ENCODE data around the gene GTF3A.
"Not testable (repeated sequence)": the region's sequence is repeated elsewhere in the genome, so short reads cannot be mapped to it uniquely, and the experiment has no call there.

Gene GTF3A

DNA sequence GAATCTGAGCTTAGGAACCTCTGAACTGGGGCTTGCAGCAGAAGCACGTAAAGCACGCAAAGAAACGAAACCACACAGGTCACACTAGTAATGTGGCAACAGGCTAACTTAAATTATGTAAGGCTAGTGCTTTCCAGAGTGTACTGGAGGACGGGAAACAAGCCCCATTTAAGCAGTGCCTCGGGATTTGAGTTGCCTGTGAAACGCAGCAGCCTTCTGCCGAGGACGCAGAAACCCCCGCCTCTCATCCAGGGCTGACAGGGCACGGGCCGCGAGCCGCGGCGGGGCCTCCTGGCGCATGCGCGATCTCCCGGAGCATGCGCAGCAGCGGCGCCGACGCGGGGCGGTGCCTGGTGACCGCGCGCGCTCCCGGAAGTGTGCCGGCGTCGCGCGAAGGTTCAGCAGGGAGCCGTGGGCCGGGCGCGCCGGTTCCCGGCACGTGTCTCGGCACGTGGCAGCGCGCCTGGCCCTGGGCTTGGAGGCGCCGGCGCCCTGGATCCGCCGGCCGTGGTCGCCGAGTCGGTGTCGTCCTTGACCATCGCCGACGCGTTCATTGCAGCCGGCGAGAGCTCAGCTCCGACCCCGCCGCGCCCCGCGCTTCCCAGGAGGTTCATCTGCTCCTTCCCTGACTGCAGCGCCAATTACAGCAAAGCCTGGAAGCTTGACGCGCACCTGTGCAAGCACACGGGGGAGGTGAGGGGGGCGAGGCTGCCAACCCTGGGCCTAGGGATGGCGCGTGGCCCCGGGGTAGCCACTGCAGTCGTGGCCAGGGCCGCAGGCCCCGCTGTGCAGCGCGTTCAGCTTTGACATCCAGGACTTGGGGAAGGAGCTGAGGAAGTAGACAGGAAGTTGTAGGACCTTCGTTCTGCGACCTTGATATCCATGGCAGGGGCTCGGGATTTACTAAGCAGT lies at the start of gene GTF3A:
Gene GTF3A (plus strand): TSS at position 374 of the 912 bp plus-strand sequence.
- DNase-seq = peak; percentile 89

DNA sequence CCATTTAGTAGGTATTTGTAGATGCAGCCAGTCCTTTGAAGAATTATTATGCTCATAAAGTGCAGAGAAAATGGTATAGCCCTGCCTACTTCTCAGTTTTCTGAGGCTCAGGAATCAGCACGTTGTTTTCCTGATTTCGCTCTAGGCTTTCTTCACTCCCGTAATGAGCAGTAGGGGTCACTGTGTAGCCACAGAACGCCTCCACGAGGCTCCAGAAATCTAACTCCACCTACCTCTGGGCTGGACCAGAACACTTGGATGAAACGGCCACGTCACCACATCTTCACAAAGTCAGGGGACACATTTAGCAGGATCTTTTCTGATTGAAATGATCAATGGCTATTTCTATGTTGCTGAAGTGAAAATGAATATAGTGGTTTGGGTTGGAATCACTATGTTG lies 49.8 kb upstream of the GTF3A start:
- peak; percentile 70 for DNase-seq

DNA sequence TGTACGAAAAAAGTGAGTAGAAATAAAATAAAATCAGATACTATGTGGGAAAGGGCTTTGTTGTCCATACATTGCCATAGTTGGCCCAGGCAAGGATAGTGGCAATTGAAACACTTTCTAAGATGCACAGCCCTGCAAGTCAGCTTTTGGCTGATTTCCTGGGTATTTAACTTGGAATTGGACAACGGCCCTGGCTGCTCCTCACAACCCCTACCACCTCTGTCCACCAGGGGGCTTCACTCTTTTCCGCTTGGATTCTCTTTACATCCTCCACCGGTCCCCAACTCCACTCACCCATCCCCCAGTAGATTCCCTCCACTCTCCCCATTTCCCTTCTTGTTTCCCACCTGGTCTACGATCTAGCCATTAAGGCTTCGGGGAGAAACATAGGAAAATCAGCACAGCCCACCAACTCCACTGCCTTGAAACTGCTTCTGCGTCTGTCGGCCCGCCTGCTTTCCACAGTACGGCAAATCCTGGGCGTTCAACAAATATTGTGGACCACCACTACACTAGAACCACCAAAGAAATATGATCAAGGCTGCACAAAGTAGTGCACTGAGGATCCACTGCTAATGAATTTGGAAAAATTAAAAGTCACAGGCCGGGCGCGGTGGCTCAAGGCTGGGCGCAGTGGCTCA lies 48.6 kb upstream of the GTF3A start:
- peak; percentile 74 for DNase-seq

DNA sequence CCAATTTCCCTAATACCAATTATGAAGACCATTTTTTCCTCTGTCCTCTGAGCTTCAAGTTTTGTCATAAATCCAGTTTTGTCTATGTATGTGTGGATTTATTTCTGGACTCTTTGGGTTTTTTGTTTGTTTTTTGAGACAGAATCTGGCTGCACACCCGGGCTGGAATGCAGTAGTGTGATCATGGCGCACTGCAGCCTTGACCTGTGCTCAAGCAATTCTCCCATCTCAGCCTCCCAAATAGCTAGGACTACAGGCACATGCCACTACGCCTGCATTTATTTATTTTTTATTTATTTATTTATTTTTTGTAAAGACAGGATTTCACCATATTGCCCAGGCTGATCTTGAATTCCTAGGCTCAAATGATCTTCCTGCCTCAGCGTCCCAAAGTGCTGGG lies 45.3 kb upstream of the GTF3A start:
- no peak for DNase-seq

DNA sequence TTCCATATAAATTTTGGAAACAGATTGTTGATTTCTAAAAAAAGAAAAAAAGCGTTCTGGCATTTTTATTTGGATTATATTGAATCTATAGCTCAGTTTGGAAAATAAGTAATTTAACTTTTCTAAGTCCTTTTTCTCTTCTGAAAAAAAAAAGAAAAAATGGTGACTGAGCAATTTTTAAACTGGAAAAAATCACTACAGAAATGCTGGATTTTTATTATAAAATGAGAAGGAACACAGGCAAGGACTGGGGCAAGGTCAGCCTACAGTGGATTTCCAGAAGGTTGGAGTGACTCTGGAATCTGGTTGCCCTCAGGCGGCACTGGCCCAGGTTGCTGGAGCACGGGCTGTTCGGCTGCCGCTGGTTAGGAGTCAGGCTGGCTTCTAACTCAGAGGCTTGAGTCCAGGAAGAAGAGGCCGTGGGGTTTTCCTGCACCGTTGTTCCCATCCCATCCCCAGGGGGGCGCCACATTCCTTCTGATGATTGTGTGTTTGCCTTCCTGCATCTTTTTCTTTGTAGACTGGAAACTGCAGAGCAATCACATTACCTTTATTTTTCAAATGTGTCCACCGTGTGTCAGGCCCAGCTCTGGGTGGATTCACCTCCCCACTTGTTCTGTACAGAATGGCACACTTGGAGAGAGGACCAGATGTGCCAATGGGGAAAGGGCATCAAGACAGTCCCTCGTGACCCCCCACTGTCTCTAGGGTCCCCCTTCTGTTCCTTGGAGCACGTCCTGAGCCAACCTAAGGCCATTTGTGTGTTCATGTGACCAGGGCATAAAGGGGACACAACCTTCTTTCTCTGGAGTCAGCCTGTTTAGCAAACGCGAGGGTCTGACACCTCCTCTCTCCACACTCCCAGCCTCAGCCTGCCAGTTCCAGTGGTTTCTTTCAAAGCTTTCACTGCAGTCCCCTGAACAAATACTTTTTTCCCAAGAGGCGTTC lies 44.5 kb upstream of the GTF3A start:
- DNase-seq = peak; percentile 78

DNA sequence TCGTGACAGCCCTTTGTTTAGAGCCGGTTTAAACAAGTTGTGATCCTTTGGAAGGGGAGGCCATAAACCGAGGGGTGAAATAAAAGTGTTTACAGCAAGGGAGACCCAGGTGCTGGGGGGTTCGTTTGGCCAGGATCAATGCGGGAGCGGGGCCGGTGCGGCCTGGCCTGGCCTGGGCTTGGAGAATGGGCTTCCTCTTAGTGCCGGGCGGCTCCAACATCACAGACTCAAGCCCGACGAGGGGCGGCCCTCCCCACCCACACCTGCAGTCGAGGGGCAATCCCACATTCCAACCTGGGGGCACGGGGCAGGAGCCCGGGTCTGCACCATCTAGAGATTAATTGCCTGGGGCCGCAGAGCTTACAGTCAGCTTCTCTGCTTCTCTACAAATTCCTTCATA lies 42.8 kb upstream of the GTF3A start:
- DNase-seq = no peak

DNA sequence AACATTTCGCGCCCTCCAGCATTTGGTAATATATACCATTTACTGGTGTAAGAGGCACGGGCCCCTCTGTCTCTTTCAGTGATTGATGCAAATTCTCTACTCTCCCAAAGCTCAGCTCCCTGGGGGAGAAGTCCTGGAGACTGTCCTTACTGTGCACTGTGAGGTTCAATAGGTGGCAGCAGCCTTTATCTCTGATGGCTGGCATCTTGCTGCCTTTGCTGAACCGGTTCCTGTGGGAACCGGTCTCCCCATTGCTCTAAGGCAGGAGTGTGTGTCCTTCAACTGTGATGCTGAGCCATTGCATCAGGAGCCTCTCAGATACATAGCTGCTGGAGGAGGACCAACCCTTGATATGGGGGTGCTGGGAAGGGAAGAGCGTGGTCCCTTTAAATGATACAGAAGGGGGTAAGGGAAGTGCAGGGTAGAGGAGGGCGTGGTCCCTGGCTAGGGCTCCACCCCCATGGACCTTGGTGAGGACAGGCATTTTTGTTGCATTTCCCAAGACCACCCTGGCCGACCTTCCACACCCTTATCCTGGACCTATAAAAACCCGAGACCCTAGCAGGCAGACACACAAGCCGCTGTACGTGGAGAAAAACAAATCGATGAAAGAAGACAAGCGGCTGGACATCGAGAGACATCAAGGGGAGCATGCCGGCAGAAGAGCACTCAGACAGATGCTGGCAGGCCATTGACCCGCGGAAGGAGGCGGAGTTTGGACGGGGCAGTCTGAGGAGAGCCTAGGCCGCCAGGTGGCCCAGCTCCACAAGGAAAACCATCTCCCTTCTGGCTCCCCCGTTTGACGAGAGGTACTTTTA lies 41.1 kb upstream of the GTF3A start:
- no peak for DNase-seq

DNA sequence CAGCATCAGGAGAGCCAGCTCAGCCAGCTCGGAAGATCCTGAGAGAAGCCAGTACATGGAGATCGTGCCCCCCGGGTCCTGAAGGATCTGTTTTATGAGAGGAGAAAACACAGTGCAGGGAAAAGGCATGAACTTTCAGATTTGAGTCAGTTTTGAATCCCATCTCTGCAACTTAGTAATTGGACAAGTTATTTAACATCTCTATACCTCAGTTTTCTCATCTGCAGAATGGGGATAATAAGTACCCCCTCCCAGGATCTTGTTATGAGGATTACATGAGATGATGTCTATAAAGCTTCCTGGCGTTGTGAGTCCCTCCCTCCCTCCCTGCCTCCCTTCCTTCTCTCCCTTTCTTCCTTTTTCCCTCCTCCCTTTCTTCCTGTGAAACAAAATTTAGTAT lies 40.1 kb upstream of the GTF3A start:
- no peak for DNase-seq

DNA sequence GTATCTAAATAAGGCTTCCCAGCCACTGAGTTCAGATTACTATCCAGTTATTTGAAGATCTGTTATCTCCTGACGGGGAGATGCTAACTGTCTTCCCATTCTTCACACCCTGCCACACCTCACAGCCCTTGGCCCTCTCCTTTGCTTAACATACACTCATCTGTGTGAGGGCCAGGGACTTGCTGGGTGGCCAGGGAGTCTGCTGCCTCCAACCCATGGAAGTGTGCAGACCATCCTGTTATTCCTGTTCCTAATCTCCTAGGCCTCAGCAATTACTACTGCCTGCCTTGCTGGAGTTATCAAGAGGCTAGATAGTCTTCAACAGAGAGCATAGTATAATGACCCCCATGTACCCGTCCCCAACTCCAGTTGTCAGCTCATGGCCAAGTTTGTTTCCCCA lies 36.2 kb upstream of the GTF3A start:
- no peak for DNase-seq

DNA sequence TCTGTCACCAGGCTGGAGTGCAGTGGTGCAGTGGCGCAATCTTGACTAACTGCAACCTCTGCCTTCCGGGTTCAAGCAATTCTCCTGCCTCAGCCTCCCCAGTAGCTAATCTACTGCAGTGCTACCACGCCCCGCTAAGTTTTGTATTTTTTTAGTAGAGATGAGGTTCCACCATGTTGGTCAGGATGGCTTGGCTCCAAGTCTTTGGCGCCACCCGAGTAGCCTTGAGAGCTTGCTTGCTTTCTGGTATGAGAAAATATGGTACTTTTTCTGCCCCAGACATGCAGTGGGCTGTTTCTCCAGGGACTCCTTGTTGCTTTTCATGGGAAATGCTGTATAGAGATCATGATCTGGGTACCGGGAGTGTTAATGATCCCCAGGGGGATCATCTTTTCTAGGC lies 34.5 kb upstream of the GTF3A start:
- DNase-seq = no peak

DNA sequence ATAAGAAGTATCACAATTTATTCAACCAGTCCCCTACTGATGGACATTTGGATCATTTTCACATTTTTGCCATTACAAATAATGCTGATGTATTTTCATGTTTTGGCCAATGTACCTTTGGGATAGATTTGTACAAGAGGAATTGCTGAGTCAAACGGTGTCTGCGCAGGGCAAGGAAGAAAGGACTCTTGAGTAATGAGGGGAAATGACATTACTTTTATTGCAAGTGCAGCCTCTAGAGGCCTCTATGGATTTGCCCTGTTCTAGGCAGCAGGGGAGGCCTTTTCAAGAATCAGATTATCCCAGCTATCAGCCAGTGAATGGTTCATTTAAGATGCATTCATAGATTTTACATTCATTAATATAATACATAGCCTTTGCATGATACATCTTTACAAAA lies 32.9 kb upstream of the GTF3A start:
- no peak for DNase-seq

DNA sequence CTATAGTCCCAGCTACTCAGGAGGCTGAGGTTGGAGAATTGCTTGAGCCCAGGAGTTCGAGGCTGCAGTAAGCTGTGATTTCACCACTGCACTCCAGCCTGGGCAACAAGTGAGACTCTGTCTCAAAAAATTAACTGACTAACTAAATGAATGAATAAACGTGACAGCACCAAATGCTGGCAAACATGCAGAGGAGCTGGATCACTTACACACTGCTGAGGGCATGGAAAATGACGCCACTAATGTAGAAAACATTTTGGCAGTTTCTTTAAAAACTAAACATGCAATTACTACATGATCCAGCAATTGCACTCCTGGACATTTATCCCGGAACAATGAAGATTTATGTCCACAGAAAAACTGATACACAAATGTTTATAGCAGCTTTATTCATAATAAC lies 31.3 kb upstream of the GTF3A start:
- DNase-seq = no peak

DNA sequence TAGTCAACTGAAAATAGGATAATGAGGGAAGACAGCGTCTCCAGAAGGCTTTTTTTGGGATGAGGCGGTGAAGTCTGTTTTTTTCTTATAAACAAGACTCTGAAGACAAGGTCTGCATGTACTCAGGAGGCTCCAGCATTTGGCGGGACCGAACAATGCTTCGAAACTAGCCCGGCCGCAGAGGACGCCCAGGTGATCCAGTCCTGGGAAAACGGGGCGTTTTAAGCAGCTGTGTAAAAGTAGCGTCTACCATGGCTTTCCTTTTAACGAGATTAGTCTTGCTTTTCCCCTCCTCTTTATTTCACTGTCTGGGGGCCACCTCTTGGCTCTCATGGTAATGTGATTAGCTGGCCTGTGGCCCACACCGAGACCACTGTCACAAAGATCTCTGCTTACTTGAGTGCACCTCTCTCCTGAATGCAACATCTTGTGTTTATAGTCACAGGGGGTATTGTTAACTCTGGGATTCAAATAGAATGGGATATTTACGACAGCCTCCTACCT lies 29.4 kb upstream of the GTF3A start:
- no peak for DNase-seq

DNA sequence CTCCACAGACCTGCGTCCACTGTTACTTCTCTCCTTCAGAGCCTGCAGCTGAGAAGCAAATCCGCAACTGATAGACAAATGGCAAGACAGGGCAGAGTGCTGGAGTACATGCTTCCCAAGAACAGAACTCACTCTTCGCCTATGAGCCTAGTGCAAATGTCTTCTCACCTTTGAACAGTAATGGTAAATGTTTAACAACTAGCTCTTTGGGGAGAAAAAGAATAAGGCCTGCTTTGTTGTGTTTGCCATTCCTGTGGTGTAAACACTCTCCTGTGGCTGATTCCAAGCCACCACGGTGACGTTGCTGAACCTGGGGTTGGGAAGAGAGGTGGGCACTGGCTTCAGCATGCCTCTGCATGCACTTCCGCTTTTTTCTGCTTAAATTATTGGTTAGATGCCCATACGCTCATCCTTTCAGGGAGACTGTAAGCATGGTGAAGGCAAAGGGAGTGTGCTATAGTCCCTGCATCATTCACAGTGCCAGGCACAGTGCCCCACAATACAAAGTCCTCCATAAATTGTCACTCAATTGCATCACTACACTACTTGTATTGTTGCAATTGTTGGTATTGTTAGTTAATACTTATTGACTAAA lies 28.1 kb upstream of the GTF3A start:
- DNase-seq = no peak

DNA sequence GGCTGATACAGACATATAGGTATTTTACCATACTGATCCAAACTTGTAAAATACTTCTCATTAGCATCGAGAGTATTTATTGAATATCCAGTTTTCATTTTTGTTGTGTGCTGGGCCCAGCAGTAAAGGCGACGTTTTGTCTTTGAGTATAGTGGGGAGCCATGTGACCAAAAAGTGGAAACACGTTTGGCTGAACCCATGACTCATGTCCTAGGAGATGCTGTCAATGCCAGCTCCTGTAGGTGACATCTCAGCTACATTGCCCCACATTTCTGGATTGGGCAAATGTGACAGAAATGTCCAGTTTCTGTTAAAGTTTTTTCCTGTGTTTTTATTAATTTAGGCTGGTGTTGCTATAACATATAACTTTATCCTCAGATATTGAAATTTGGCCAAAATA lies 26.1 kb upstream of the GTF3A start:
- no peak for DNase-seq

DNA sequence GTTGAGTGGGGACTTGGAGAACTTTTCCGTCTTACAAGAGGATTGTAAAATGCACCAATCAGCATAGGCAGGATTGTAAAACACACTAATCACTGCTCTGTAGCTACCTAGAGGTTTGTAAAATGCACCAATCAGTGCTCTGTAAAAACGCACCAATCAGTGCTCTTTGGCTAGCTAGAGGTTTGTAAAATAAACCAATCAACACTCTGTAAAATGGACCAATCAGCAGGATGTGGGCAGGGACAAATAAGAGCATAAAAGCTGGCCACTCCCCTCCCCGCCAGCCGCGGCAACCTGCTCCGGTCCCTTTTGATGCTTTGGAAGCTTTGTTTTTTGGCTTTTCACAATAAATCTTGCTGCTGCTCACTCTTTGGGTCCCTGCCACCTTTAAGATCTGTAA lies 24.0 kb upstream of the GTF3A start:
- not testable (repeated sequence) for DNase-seq

DNA sequence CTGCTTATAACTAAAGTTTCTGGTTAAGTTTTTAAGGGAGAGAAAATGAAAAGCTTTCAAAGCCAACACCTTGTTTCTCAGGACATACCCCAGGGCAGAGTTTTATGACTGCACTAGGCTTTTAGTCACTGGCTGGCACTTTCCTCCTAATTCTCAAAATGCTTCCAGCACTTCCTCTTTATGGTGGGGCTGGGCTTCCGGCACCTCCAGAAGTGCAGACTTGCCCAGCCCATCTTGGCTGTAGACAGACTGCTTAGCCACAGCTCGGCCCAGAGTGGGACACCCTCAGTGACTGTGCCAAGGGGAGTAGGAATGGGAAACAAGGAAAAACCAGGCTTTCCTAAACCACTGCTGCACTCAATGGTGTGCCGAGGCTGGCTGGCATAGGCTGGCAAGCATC lies 23.2 kb upstream of the GTF3A start:
- DNase-seq = no peak

DNA sequence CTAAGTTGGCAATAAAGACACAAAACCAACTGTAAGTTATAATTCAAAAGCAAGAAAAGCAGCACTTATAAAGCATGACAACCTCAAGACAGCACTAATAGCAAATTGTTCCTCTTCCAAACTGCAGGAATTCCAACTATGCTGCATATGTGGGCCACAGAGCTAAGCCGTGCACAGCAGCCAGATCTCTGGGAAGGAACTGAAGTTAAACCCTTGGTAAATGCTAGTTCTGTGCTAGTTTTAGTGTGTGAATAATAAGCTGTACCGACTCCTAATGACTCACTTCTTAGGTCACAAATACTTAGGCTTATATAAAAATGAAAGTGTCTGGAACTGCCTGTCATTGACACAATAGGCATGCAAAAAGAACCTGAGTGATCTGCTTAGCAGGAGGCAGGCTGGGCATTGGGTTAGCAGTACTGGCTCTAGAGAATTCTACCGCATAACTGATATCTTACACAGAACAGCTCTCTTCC lies 21.2 kb upstream of the GTF3A start:
- no peak for DNase-seq

DNA sequence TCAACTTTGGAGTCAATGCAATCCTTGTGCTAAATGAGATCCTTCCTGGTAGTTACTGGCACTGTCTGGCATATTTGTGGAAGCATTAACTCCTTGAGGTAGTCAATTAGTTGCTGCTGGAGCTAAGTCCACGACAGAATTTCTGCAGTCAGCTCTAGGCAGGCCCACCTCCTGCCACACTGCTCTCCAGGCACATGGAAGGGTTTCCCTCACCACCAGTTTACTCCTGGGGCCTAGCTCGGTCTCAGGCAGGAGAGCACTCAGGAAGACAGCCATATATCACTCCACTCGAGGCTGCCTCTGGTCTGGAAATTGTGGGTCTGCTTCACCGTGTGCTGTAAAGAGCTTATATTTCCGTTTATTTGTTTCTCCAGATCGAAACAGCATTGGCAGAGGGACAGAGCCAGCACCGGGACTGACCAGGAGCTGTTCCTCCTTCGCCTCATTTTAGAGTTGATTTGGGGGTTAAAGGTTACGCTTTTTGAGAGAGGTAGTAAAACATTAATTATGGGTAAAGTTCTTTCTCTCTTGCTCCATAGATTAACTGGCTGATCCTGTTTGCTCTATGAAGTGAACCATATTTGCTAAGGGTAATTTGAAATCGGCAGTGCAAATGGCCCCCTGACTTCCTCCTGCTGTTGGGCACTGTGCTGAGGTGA lies 20.6 kb upstream of the GTF3A start:
- DNase-seq = no peak

DNA sequence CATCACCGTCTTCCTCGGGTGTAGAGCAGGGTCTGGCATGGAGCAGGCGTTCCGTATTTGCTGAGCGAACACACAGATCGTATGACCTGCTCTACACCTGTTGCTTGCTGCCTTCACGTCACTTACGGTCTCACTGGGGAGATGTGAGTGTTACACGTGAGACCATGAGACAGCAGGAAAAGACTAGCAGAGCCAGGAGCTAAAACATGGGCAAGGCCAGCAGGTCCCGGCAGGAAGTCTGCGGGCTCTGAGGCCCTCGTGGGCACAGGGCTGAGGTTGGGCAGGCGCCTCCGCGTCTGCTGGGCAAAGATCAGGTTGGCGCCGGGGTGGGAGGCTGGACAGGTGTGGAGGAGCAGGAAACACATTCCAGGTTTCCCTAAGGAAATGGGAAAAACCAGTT lies 19.7 kb upstream of the GTF3A start:
- DNase-seq = no peak

DNA sequence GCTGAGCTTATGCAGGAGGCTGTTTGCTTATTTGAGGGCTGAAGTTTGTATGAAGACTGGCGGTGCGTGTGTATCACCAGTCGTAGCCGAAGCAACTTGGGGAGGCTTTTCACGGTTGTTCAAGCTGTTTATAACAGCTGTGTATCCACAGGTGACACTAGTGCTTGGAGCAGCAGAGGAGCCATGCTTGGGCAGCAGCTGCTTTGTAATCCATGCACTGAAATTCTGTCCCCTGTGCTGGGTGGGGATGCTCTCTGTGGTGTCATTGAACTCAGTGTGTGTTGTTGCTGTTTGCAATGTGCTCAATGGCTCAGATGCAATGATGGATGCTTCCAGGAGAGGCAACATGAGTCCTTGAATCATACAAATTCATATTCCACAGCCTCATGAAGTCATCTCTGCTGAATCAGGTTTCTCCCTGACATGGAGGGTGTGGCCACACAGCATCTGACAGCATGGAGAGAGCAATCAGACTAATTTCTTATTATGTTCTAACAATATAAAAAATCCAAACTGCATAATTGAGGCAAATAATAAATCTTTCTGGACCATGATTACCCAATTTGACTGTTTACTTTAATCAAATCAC lies 18.8 kb upstream of the GTF3A start:
- no peak for DNase-seq
